Measurements from ENCODE around the gene SSTR3. TPM values are rescaled to one million over a fixed set of nuclear protein-coding genes. Genes with fewer than 3 reads are reported as not detected.

The SSTR3 gene
- total and polyA plus RNA-seq, 2 of the 4 experiments (the other 2 are of a cell fraction), result under 0.01 to 0.07 TPM

GRCh38 chr22:37230673-37231405 lies 18.6 kb upstream of the SSTR3 start:
- no peak overlapping the region for H4K5ac ChIP-seq (ENCODE audit: low read depth, low read length)
- DNase-seq, result no peak
- WGBS, 2 experiments (ENCODE audit: extremely low coverage in 2 of 2, insufficient read length in 1 of 2), result 73% methylated on average over 4 of the region's 14 CpGs; no CpG with 5 or more reads in 1 of the 2 experiments

More at GRCh38 chr22:37230673-37231405, 18.6 kb upstream of the SSTR3 start:
- Histone ChIP-seq H3K4ac (ENCODE audit: low read depth, low read length) (no peak overlapping the region), H4K91ac (ENCODE audit: insufficient read depth, low read depth, low read length) (no peak overlapping the region), H3K27ac (ENCODE audit: insufficient read depth, low read length) (no peak overlapping the region), H3K27me3 (ENCODE audit: control insufficient read depth, insufficient read depth, low read length) (no peaks in the 10 kb centered on the region; the same call in 1 of the 2 replicates), H2BK20ac (ENCODE audit: low read depth, low read length) (no peak overlapping the region), H3K79me1 (ENCODE audit: low read depth in 1 of 2, low read length in 2 of 2) (peaks cover 0 to 7% of the 10 kb centered on the region in 2 experiments; a peak in 1 of 4 replicates), H2AK9ac (replicated peaks; ENCODE audit: low read depth, low read length, poor library complexity) (peak overlapping the region; percentile 75), H3K9me1 (ENCODE audit: insufficient read depth, low read length) (peaks cover 15% of the 10 kb centered on the region), H3K9me3 (ENCODE audit: control insufficient read depth, insufficient read depth, low read length) (no peaks in the 10 kb centered on the region), H3K14ac (replicated peaks; ENCODE audit: low read depth, low read length) (peak overlapping the region; percentile 17; the same call in 1 of the 2 replicates), H4K8ac (ENCODE audit: low read depth in 2 of 2, low read length in 2 of 2) (peak overlapping the region in 1 of 2 experiments; percentile 49; a peak in 1 of 4 replicates), H3K4me1 (ENCODE audit: control insufficient read depth, insufficient read depth, low read length) (peaks cover 22% of the 10 kb centered on the region), H3K23ac (ENCODE audit: low read depth, low read length) (no peak overlapping the region), H2BK5ac (ENCODE audit: low read depth, low read length, poor library complexity, severe bottlenecking) (no peak overlapping the region), H3K56ac (ENCODE audit: extremely low read depth, insufficient read depth, low read length) (no peak overlapping the region), H2BK15ac (ENCODE audit: low read depth, low read length) (no peak overlapping the region), H3K4me3 (ENCODE audit: insufficient read depth, low read depth, low read length) (no peak overlapping the region), H3K18ac (ENCODE audit: low read depth, low read length) (no peak overlapping the region), H2BK120ac (ENCODE audit: low read depth, low read length) (no peak overlapping the region), H3K9ac (ENCODE audit: low read depth, low read length) (no peak overlapping the region), H4K20me1 (ENCODE audit: insufficient read depth, low read length) (peaks cover 7% of the 10 kb centered on the region), H2AK5ac (ENCODE audit: low read depth, low read length) (peak overlapping the region; percentile 89), H3K36me3 (ENCODE audit: control insufficient read depth, insufficient read depth, low read length) (no peaks in the 10 kb centered on the region), H3K4me2 (ENCODE audit: low read depth, low read length) (no peak overlapping the region), H2AFZ (replicated peaks; ENCODE audit: low read length, poor library complexity) (peak overlapping the region; percentile 66)
- POLR2A ChIA-PET (ENCODE audit: unreplicated experiment), result no interaction called here
- no TSS peak for BruUV-seq (replicated peaks)
- in situ Hi-C loops (cut with MboI; ENCODE audit: low sequenced_read_pairs), result no loop called here
- dilution Hi-C loops (cut with HindIII; ENCODE audit: low sequenced_read_pairs, unreplicated experiment), result no loop called here
- no peak for ATAC-seq (ENCODE audit: low read depth)
- intact Hi-C loops (cut with micrococcal nuclease), result no loop called here
- no peak for TF ChIP-seq RCOR1 (IDR thresholded peaks at IDR 0.05; ENCODE audit: insufficient replicate concordance, low read length)
- TF ChIP-seq FOS (IDR thresholded peaks at IDR 0.05; ENCODE audit: low read depth, low read length), result no peak
- CTCF ChIA-PET, result no interaction called here
